Calu3 (cell line): ENCODE data around the gene NHLRC3. TPM values are rescaled to one million over a fixed set of nuclear protein-coding genes. Genes with fewer than 3 reads are reported as not detected.
"Not testable (repeated sequence)": the region's sequence is repeated elsewhere in the genome, so short reads cannot be mapped to it uniquely, and the experiment has no call there.

Source experiments
- BruUV-seq: library from RNA; stranded (reverse); fragments of 400-500 nt; replicated peaks from 2 replicates; lab custom pipeline; 2021; lab: Mats Ljungman, UMichigan
- CTCF ChIA-PET: fragments of 300-600 bp; sonication (Branson Sonifier 250); formaldehyde crosslinking; loops from one replicate; lab custom pipeline; 2022; ENCODE audit warnings: antibody characterized with exemption; lab: Charles Lee
- DNase-seq: peaks from one replicate; pipeline ENCODE4 v3.0.0; 2022
- H3K27ac Mint-ChIP-seq: one replicate; pipeline ENCODE4 v1.8.0; 2022; ENCODE audit warnings: mixed read lengths; ENCODE audit not compliant: unreplicated experiment
- H3K27me3 Mint-ChIP-seq: one replicate; pipeline ENCODE4 v1.8.0; 2022; ENCODE audit warnings: mixed read lengths; ENCODE audit not compliant: unreplicated experiment
- H3K36me3 Mint-ChIP-seq: one replicate; pipeline ENCODE4 v1.8.0; 2022; ENCODE audit warnings: mild to moderate bottlenecking, moderate library complexity, mixed read lengths; ENCODE audit not compliant: insufficient read depth, unreplicated experiment
- H3K4me1 Mint-ChIP-seq: one replicate; pipeline ENCODE4 v1.8.0; 2022; ENCODE audit warnings: mild to moderate bottlenecking, low read depth, mixed read lengths; ENCODE audit not compliant: unreplicated experiment
- H3K4me3 Mint-ChIP-seq: one replicate; pipeline ENCODE4 v1.8.0; 2022; ENCODE audit warnings: mild to moderate bottlenecking, low read depth, moderate library complexity, mixed read lengths; ENCODE audit not compliant: unreplicated experiment
- H3K9me3 Mint-ChIP-seq: one replicate; pipeline ENCODE4 v1.8.0; 2022; ENCODE audit warnings: low read depth, mixed read lengths; ENCODE audit not compliant: unreplicated experiment
- CTCF ChIP-seq: fragments of 200-600 bp; IDR thresholded peaks from one replicate; pipeline ENCODE4 v1.8.0; 2022; ENCODE audit warnings: antibody characterized with exemption; ENCODE audit not compliant: unreplicated experiment
- intact Hi-C: fragments of 100-400 bp; cut with micrococcal nuclease; formaldehyde crosslinking; loops from one replicate; pipeline ENCODE4 v1.10.0; 2022; ENCODE audit not compliant: unreplicated experiment
- total RNA-seq: library from RNA; stranded (reverse); gene quantifications from 2 replicates; pipeline ENCODE4 v1.2.3, GENCODE V29; 2022

The NHLRC3 gene
- total RNA-seq, 1 experiment from 2014 or later = 23.1 TPM

- Mint-ChIP-seq H3K4me1 (no peaks in the 10 kb centered on the region), H3K36me3 (no peaks in the 10 kb centered on the region), H3K4me3 (no peak overlapping the region), H3K27me3 (peaks cover 35% of the 10 kb centered on the region), H3K27ac (no peak overlapping the region), H3K9me3 (no peaks in the 10 kb centered on the region)
- BruUV-seq = no TSS peak
- DNase-seq = no peak
- no peak for TF ChIP-seq CTCF
- intact Hi-C loops = no loop called here
- CTCF ChIA-PET = no interaction called here
These were observed 35.7 kb downstream of the NHLRC3 start for GRCh38 chr13:39073983-39074382.

DNA sequence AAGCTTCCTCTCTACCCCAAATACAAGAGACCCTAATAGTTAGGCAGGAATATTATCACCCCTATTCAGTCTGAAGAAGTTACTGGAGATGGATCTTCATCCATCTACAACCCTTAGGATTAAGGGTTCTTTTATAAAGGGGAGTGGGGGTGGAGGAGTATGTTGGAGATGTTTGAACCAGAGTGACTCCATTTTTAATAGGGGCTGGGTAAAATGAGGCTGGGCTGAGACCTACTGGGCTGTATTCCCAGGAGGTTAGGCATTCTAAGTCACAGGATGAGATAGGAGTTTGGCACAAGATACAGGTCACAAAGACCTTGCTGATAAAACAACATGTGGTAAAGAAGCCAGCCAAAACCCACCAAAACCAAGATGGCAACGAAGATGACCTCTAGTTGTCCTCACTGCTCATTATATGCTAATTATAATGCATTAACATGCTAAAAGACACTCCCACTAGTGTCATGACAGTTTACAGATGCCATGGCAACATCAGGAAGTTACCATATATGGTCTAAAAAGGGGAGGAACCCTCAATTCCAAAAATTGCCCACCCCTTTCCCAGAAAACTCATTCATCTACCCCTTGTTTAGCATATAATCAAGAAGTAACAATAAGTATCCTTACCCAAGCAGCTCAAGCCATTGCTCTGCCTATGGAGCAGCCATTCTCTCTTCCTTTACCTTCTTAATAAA lies 48.1 kb downstream of the NHLRC3 start:
- H3K4me3 Mint-ChIP-seq, DNase-seq, CTCF ChIA-PET, H3K9me3 Mint-ChIP-seq, intact Hi-C loops, H3K27ac Mint-ChIP-seq, H3K36me3 Mint-ChIP-seq, BruUV-seq, H3K4me1 Mint-ChIP-seq: not testable (repeated sequence)
- H3K27me3 Mint-ChIP-seq = peaks cover 13% of the 10 kb centered on the region

DNA sequence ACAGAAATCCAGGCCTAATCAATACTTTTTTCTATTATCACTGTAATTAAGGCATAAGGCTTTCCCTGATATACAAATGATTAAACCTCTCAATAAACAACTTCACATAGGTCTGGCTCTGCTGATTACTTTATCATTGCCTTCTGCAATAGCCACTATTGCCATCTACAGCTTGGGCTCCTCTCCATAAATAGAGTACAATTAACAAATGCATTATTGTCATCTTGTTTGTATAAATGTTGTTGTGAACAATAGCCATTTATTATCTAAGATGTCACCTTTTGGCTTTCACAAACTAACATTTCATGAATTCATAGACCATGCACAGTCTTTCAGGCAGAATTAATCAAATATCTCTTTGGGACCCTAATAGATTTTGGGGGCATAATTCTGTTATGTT lies 53.3 kb downstream of the NHLRC3 start:
- Mint-ChIP-seq H3K9me3 (no peaks in the 10 kb centered on the region), H3K27ac (no peak overlapping the region), H3K4me1 (no peaks in the 10 kb centered on the region), H3K36me3 (no peaks in the 10 kb centered on the region), H3K27me3 (peaks cover 16% of the 10 kb centered on the region), H3K4me3 (no peak overlapping the region)
- CTCF ChIA-PET = no interaction called here
- DNase-seq = no peak
- BruUV-seq = no TSS peak
- intact Hi-C loops = no loop called here
- no peak for TF ChIP-seq CTCF

- Mint-ChIP-seq H3K4me1 (no peaks in the 10 kb centered on the region), H3K9me3 (no peaks in the 10 kb centered on the region), H3K27ac (no peak overlapping the region), H3K36me3 (no peaks in the 10 kb centered on the region), H3K4me3 (no peak overlapping the region), H3K27me3 (peaks cover 16% of the 10 kb centered on the region)
- intact Hi-C loops = no loop called here
- no TSS peak for BruUV-seq
- TF ChIP-seq CTCF = no peak
- no peak for DNase-seq
- CTCF ChIA-PET = no interaction called here
These were observed 57.2 kb downstream of the NHLRC3 start for GRCh38 chr13:39095500-39095899.

DNA sequence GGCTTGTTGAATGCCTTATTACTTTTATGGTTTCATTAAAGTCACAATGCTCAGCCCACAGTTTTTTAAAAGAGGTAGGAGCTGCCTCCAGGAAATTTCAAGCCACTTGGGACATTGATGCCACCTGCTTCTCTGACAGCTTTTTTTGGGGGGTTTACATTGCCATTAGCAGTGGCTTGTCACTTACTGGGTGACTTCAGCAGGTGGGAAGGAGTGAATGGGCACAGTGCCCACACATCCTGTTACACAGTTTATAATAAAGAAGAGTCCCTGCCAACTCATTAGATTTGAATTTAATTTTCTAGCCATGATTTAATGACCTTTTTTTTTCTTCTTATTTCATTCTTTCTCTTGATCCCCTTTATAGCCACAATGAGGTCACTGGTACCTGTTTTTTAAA lies 61.0 kb downstream of the NHLRC3 start:
- H3K27me3 Mint-ChIP-seq = peaks cover 1% of the 10 kb centered on the region
- CTCF ChIA-PET = no interaction called here
- no peaks in the 10 kb centered on the region for H3K9me3 Mint-ChIP-seq
- H3K36me3 Mint-ChIP-seq = no peaks in the 10 kb centered on the region
- no peaks in the 10 kb centered on the region for H3K4me1 Mint-ChIP-seq
- TF ChIP-seq CTCF = no peak
- H3K4me3 Mint-ChIP-seq = no peak overlapping the region
- no peak for DNase-seq
- intact Hi-C loops = no loop called here
- BruUV-seq = no TSS peak
- no peak overlapping the region for H3K27ac Mint-ChIP-seq
